ENCODE measurements around the gene TBC1D7. TPM values are rescaled to one million over a fixed set of nuclear protein-coding genes. Genes with fewer than 3 reads are reported as not detected.

The TBC1D7 gene
- total and polyA plus RNA-seq, 10 of the 15 experiments (the other 5 are each of a cell fraction or from before 2014, with no cell fraction given): 20.1 to 65.9 (median 31.3) TPM

- TF ChIP-seq SREBF1 (IDR thresholded peaks at IDR 0.05; ENCODE audit: low read length): no peak
- no peak for TF ChIP-seq RCOR1 (conservative IDR thresholded peaks at IDR 0.05; ENCODE audit: low read depth, low read length)
- TF ChIP-seq FOXK2 (IDR thresholded peaks at IDR 0.05): no peak
Measured at GRCh38 chr6:13370623-13371022, 42.3 kb upstream of the TBC1D7 start (continued).

GRCh38 chr6:13369591-13369990 is 41.3 kb upstream of the TBC1D7 start:
- no peak overlapping the region for H3K27ac ChIP-seq (ENCODE audit: control insufficient read depth, insufficient read depth)
- ATAC-seq: no peak
- H3K4me1 ChIP-seq (ENCODE audit: control insufficient read depth, insufficient read depth, low read length): peaks cover 14% of the 10 kb centered on the region
- ChIA-PET RAD21 (ENCODE audit: unreplicated experiment) (interaction anchor here (1.0 to 1.6 kb wide), 4 partner anchors 12 to 66 kb away, joined by 3 to 7 read pairs (median 4); no protein-coding TSS in a partner anchor), SMC1A (ENCODE audit: uncharacterized antibody, unreplicated experiment) (interaction anchor here (0.8 to 1.4 kb wide), 8 partner anchors 10 to 59 kb away, joined by 3 to 7 read pairs (median 4); no protein-coding TSS in a partner anchor), CTCF (interaction anchor here (0.7 to 1.2 kb wide), 4 partner anchors 11 to 51 kb away, joined by 3 to 4 read pairs (median 4); no protein-coding TSS in a partner anchor), POLR2A (interaction anchor here (0.7 to 0.8 kb wide), 2 partner anchors 69 to 246 kb away, joined by 3 to 4 read pairs; partner anchors contain the start of gene NOL7)
- H3K36me3 ChIP-seq (ENCODE audit: control insufficient read depth in 2 of 2, insufficient read depth in 2 of 2, low read length in 1 of 2): peaks cover 5 to 13% of the 10 kb centered on the region in 2 experiments; a peak in 3 of 4 replicates
- H3K4me3 ChIP-seq: no peak overlapping the region
- no peak for FAIRE-seq
- no peak overlapping the region for H3K4me2 ChIP-seq (ENCODE audit: control insufficient read depth, insufficient read depth)
- 95% methylated on average over 1 of the region's 1 CpG for WGBS (ENCODE audit: insufficient coverage, insufficient replicate concordance, low lambda C conversion rate, missing lambda C conversion rate)
- no peak overlapping the region for H2AFZ ChIP-seq (ENCODE audit: control insufficient read depth, low read depth, low read length)
- no peaks in the 10 kb centered on the region for H4K20me1 ChIP-seq (ENCODE audit: control insufficient read depth, insufficient read depth)
- no TSS peak for BruUV-seq (replicated peaks)
- in situ Hi-C loops (cut with MboI): no loop called here
- intact Hi-C loops (cut with micrococcal nuclease; ENCODE audit: unreplicated experiment): no loop called here
- H3K79me2 ChIP-seq (ENCODE audit: control insufficient read depth, insufficient read depth, low read length): peaks cover 10% of the 10 kb centered on the region
- TF ChIP-seq ATF7 (IDR thresholded peaks at IDR 0.05; ENCODE audit: low read depth) (peak; percentile 38), ZNF24 (IDR thresholded peaks at IDR 0.05) (no peak)
- H3K9me3 ChIP-seq (replicated peaks; ENCODE audit: control insufficient read depth, insufficient read depth, low read length): no peaks in the 10 kb centered on the region
- DNase-seq (ENCODE audit: low read depth, low spot score): no peak
- H3K27me3 ChIP-seq (replicated peaks in 1 of 2; ENCODE audit: control insufficient read depth in 2 of 2, insufficient read depth in 2 of 2, low read length in 1 of 2): no peaks in the 10 kb centered on the region
- H3K9ac ChIP-seq (ENCODE audit: control insufficient read depth, insufficient read depth, low read length): no peak overlapping the region

DNA sequence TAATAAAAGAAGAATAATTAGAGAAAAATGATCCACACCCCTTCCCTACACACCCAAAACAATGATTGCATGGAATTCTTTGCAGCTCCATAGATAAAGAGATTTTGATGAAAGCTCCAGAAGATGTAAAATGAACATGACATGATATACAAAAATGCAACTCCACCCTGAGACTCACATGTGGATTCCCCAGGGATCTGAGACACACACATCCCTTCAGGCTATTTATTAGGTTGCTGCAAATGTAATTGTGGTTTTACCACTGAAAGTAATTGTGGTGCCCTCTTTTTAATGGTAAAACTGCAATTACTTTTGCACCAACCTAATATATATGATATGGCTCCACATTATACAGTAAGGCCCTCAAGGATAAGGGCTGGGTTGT is 40.4 kb upstream of the TBC1D7 start:
- H3K27ac ChIP-seq (ENCODE audit: control insufficient read depth, insufficient read depth): no peak overlapping the region
- intact Hi-C loops (cut with micrococcal nuclease; ENCODE audit: unreplicated experiment) (no loop called here), in situ Hi-C loops (cut with MboI) (no loop called here)
- H4K20me1 ChIP-seq (ENCODE audit: control insufficient read depth, insufficient read depth): no peaks in the 10 kb centered on the region
- no peaks in the 10 kb centered on the region for H3K9me3 ChIP-seq (replicated peaks; ENCODE audit: control insufficient read depth, insufficient read depth, low read length)
- peaks cover 7% of the 10 kb centered on the region; the same call in 1 of the 2 replicates for H3K4me1 ChIP-seq (ENCODE audit: control insufficient read depth, insufficient read depth, low read length)
- POLR2A ChIA-PET: interaction anchor here (1.4 kb wide), 2 partner anchors 9 to 63 kb away, joined by 3 to 7 read pairs; no protein-coding TSS in a partner anchor
- no peak overlapping the region for H2AFZ ChIP-seq (ENCODE audit: control insufficient read depth, low read depth, low read length)
- CTCF ChIA-PET: interaction anchor here (1.0 to 1.2 kb wide), 3 partner anchors 11 to 57 kb away, joined by 4 read pairs; no protein-coding TSS in a partner anchor
- DNase-seq (ENCODE audit: low read depth, low spot score): no peak
- peaks cover 2% of the 10 kb centered on the region for H3K79me2 ChIP-seq (ENCODE audit: control insufficient read depth, insufficient read depth, low read length)
- ATAC-seq: peak; percentile 55
- H3K4me2 ChIP-seq (ENCODE audit: control insufficient read depth, insufficient read depth): no peak overlapping the region
- SMC1A ChIA-PET (ENCODE audit: uncharacterized antibody, unreplicated experiment): interaction anchor here (1.0 to 1.4 kb wide), 6 partner anchors 10 to 60 kb away, joined by 3 to 7 read pairs (median 6); no protein-coding TSS in a partner anchor
- H3K36me3 ChIP-seq (ENCODE audit: control insufficient read depth in 2 of 2, insufficient read depth in 2 of 2, low read length in 1 of 2): peaks cover 8 to 18% of the 10 kb centered on the region in 2 experiments; a peak in 3 of 4 replicates
- H3K9ac ChIP-seq (ENCODE audit: control insufficient read depth, insufficient read depth, low read length): no peak overlapping the region
- no peak for FAIRE-seq
- RAD21 ChIA-PET (ENCODE audit: unreplicated experiment): interaction anchor here (1.1 to 1.6 kb wide), 4 partner anchors 9 to 60 kb away, joined by 4 to 7 read pairs (median 4); no protein-coding TSS in a partner anchor
- BruUV-seq (replicated peaks): no TSS peak
- H3K27me3 ChIP-seq (replicated peaks in 1 of 2; ENCODE audit: control insufficient read depth in 2 of 2, insufficient read depth in 2 of 2, low read length in 1 of 2): no peaks in the 10 kb centered on the region
- H3K4me3 ChIP-seq: no peak overlapping the region
- TF ChIP-seq USF1 (IDR thresholded peaks at IDR 0.05; ENCODE audit: borderline replicate concordance, extremely low read length, insufficient read depth, low read depth, low read length) (no peak), POLR2AphosphoS5 (IDR thresholded peaks at IDR 0.05; ENCODE audit: low read length) (no peak), ZNF24 (IDR thresholded peaks at IDR 0.05) (no peak), MTA2 (IDR thresholded peaks at IDR 0.05; ENCODE audit: low read depth) (peak; percentile 42; the same call in 1 of the 2 replicates), IRF5 (IDR thresholded peaks at IDR 0.05; ENCODE audit: borderline replicate concordance) (no peak)
- TF ChIP-seq, protein P1, sequence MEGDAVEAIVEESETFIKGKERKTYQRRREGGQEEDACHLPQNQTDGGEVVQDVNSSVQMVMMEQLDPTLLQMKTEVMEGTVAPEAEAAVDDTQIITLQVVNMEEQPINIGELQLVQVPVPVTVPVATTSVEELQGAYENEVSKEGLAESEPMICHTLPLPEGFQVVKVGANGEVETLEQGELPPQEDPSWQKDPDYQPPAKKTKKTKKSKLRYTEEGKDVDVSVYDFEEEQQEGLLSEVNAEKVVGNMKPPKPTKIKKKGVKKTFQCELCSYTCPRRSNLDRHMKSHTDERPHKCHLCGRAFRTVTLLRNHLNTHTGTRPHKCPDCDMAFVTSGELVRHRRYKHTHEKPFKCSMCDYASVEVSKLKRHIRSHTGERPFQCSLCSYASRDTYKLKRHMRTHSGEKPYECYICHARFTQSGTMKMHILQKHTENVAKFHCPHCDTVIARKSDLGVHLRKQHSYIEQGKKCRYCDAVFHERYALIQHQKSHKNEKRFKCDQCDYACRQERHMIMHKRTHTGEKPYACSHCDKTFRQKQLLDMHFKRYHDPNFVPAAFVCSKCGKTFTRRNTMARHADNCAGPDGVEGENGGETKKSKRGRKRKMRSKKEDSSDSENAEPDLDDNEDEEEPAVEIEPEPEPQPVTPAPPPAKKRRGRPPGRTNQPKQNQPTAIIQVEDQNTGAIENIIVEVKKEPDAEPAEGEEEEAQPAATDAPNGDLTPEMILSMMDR (IDR thresholded peaks at IDR 0.05 in 2 of 3, conservative IDR thresholded peaks at IDR 0.05 in 1 of 3; ENCODE audit: control insufficient read depth in 2 of 3, extremely low read depth in 1 of 3, insufficient read depth in 1 of 3, low read depth in 3 of 3, low read length in 3 of 3): no peak

Measured in GM12878 (cell line).